GM18519 (cell line): Measurements from ENCODE around the gene SIVA1.

ENCODE experiments used
- ATAC-seq: cut with Tn5 transposase; IDR thresholded peaks from one replicate; pipeline ENCODE4 v1.9.1; 2021; ENCODE audit warnings: mild to moderate bottlenecking, moderate library complexity; ENCODE audit not compliant: unreplicated experiment, low FRiP score

The SIVA1 gene

GRCh38 chr14:104752735-104753527 lies at the start of gene SIVA1:
Gene SIVA1 (plus strand): TSS chr14:104753147. CDS start chr14:104753202, 55 bp downstream.
- ATAC-seq, result peak; percentile 81

- ATAC-seq, result no peak
Observed at GRCh38 chr14:104703269-104703668, 49.7 kb upstream of the SIVA1 start.

GRCh38 chr14:104704252-104704651 lies 48.7 kb upstream of the SIVA1 start:
- ATAC-seq, result no peak

GRCh38 chr14:104705340-104706047 lies 47.5 kb upstream of the SIVA1 start:
- ATAC-seq, result no peak

GRCh38 chr14:104706733-104707607 lies 46.0 kb upstream of the SIVA1 start:
- no peak for ATAC-seq

GRCh38 chr14:104707608-104708595 lies 45.0 kb upstream of the SIVA1 start:
- ATAC-seq, result no peak

- no peak for ATAC-seq
Observed at GRCh38 chr14:104708606-104709268, 44.2 kb upstream of the SIVA1 start.

GRCh38 chr14:104709387-104710039 lies 43.4 kb upstream of the SIVA1 start:
- ATAC-seq, result no peak

GRCh38 chr14:104710071-104710735 lies 42.7 kb upstream of the SIVA1 start:
- ATAC-seq, result no peak

GRCh38 chr14:104712881-104713734 lies 39.8 kb upstream of the SIVA1 start:
- ATAC-seq, result no peak

- no peak for ATAC-seq
Observed at GRCh38 chr14:104714066-104714465, 38.9 kb upstream of the SIVA1 start.

- ATAC-seq, result no peak
Observed at GRCh38 chr14:104714681-104715080, 38.3 kb upstream of the SIVA1 start.

GRCh38 chr14:104715416-104715815 lies 37.5 kb upstream of the SIVA1 start:
- ATAC-seq, result no peak

GRCh38 chr14:104715871-104716270 lies 37.1 kb upstream of the SIVA1 start:
- no peak for ATAC-seq

- no peak for ATAC-seq
Observed at GRCh38 chr14:104717137-104717536, 35.8 kb upstream of the SIVA1 start.

GRCh38 chr14:104717646-104718045 lies 35.3 kb upstream of the SIVA1 start:
- no peak for ATAC-seq

- no peak for ATAC-seq
Observed at GRCh38 chr14:104718147-104718546, 34.8 kb upstream of the SIVA1 start.
